Measurements from ENCODE around the gene DCTN4.

Gene DCTN4

DNA sequence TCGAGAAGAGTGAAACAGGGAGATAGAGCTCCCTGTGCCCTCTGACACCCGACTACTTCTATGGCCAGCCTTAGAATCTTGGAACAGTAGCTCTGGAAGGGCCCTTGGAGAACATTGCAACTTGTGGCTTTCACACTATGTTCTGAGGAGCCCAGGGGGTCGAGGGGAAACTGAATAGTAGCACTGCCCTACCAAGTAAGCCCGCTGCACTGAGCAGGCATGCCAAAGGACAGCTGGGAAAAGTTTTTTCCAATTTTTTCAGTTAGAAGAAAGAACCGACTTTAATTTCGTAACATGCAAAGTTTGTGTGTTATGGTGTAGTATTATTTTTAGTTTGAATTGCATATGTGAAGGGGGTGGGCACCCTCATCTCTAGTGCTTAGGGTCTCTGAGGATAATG, 30.6 kb upstream of the DCTN4 start:
- no peak overlapping the region for H3K23ac ChIP-seq (ENCODE audit: low read depth, low read length, poor library complexity)
- no peaks in the 10 kb centered on the region for H3K36me3 ChIP-seq (replicated peaks in 1 of 2; ENCODE audit: control insufficient read depth in 2 of 2, insufficient read depth in 2 of 2, low read length in 2 of 2)
- H2BK12ac ChIP-seq (ENCODE audit: low read length): no peak overlapping the region
- H3K18ac ChIP-seq (ENCODE audit: low read length): no peak overlapping the region
- no peaks in the 10 kb centered on the region for H3K79me1 ChIP-seq (ENCODE audit: low read depth, low read length)
- no peak overlapping the region for H3K27ac ChIP-seq (replicated peaks; ENCODE audit: low read length)
- no peak overlapping the region for H4K8ac ChIP-seq (ENCODE audit: low read depth, low read length)
- H3K9me3 ChIP-seq (replicated peaks in 1 of 2; ENCODE audit: control insufficient read depth in 2 of 2, insufficient read depth in 1 of 2, low read depth in 1 of 2, low read length in 2 of 2): peaks cover 0 to 9% of the 10 kb centered on the region in 2 donors
- no peak overlapping the region for H2BK5ac ChIP-seq (ENCODE audit: low read length)
- H3K14ac ChIP-seq (ENCODE audit: low read length): no peak overlapping the region
- H3K9ac ChIP-seq (ENCODE audit: low read depth, low read length, poor library complexity): no peak overlapping the region
- H2BK15ac ChIP-seq (ENCODE audit: low read length): no peak overlapping the region
- no peak overlapping the region for H4K91ac ChIP-seq (ENCODE audit: low read depth, low read length, poor library complexity)
- H3K4me1 ChIP-seq (ENCODE audit: control insufficient read depth in 2 of 2, insufficient read depth in 1 of 2, low read depth in 1 of 2, low read length in 2 of 2): peaks cover 0 to 3% of the 10 kb centered on the region in 2 donors
- no peak overlapping the region for H2BK120ac ChIP-seq (ENCODE audit: low read depth, low read length)
- H2AFZ ChIP-seq (ENCODE audit: low read length): no peak overlapping the region
- H3K4me3 ChIP-seq (ENCODE audit: low read length in 2 of 2): no peak overlapping the region
- H2AK5ac ChIP-seq (ENCODE audit: low read depth, low read length): no peak overlapping the region
- no CpG with 5 or more reads among the region's 6 CpGs for WGBS, 2 donors (ENCODE audit: extremely low coverage in 2 of 2, insufficient read length in 2 of 2, insufficient replicate concordance in 1 of 2)
- H3K4ac ChIP-seq (ENCODE audit: low read length): no peak overlapping the region
- no peak for DNase-seq (ENCODE audit: low spot score)
- no peaks in the 10 kb centered on the region for H3K27me3 ChIP-seq (ENCODE audit: control insufficient read depth in 3 of 3, insufficient read depth in 3 of 3, low read depth in 1 of 3, low read length in 3 of 3)
- H3K4me2 ChIP-seq (ENCODE audit: insufficient read depth, low read length, poor library complexity, severe bottlenecking): no peak overlapping the region

DNA sequence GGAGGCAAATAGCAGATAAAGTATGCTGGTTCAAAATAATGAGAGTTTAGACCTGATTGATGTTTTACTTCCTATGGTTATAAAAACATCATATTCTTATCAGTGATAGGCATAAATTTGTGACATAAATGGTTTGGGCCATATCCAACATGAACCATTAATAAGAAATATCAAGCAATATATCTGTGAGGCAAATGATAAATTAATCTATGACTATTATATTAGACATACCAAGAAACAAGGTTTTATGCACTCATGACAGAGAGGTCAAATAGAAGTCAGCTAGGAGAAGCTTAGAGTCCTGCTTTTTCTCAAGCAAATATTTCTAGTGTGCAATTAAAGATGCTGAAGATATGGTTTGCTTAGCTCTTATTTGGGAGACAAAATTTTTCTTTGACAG, 30.2 kb upstream of the DCTN4 start:
- no peak overlapping the region for H3K18ac ChIP-seq (ENCODE audit: low read length)

DNA sequence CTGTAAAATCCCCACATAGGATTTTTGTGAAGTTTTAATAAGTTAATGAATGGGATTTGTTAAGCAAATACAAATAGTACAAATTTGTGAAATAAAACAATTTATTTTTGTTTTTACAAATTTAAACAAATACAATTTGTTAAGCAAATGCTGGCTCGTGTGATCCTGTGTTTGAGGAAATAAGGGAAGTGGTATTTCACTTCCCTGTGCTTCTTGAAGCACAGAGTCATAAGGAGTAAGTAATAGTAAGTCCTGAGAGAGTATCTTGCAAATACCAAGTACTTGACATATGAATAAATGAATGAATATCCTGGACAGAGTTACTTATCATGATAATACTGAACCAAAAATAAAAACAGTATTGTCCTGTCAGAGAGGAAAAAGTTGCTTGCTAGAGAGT, 28.8 kb upstream of the DCTN4 start:
- Histone ChIP-seq H2BK5ac (ENCODE audit: low read length) (no peak overlapping the region), H2BK120ac (ENCODE audit: low read depth, low read length) (no peak overlapping the region), H3K4me1 (ENCODE audit: control insufficient read depth in 2 of 2, insufficient read depth in 1 of 2, low read depth in 1 of 2, low read length in 2 of 2) (peaks cover 0 to 5% of the 10 kb centered on the region in 2 donors), H2BK12ac (ENCODE audit: low read length) (no peak overlapping the region), H3K79me1 (ENCODE audit: low read depth, low read length) (peaks cover 2% of the 10 kb centered on the region), H2AK5ac (ENCODE audit: low read depth, low read length) (no peak overlapping the region), H3K14ac (ENCODE audit: low read length) (no peak overlapping the region), H3K23ac (ENCODE audit: low read depth, low read length, poor library complexity) (no peak overlapping the region), H2AFZ (ENCODE audit: low read length) (no peak overlapping the region), H3K27me3 (ENCODE audit: control insufficient read depth in 3 of 3, insufficient read depth in 3 of 3, low read depth in 1 of 3, low read length in 3 of 3) (no peaks in the 10 kb centered on the region), H3K18ac (ENCODE audit: low read length) (no peak overlapping the region), H3K4ac (ENCODE audit: low read length) (no peak overlapping the region), H3K9ac (ENCODE audit: low read depth, low read length, poor library complexity) (no peak overlapping the region), H3K4me2 (ENCODE audit: insufficient read depth, low read length, poor library complexity, severe bottlenecking) (no peak overlapping the region), H4K91ac (ENCODE audit: low read depth, low read length, poor library complexity) (no peak overlapping the region), H2BK15ac (ENCODE audit: low read length) (no peak overlapping the region), H3K4me3 (ENCODE audit: low read length in 2 of 2) (no peak overlapping the region), H3K27ac (replicated peaks; ENCODE audit: low read length) (no peak overlapping the region), H3K36me3 (replicated peaks in 1 of 2; ENCODE audit: control insufficient read depth in 2 of 2, insufficient read depth in 2 of 2, low read length in 2 of 2) (no peaks in the 10 kb centered on the region), H4K8ac (ENCODE audit: low read depth, low read length) (no peak overlapping the region), H3K9me3 (replicated peaks in 1 of 2; ENCODE audit: control insufficient read depth in 2 of 2, insufficient read depth in 1 of 2, low read depth in 1 of 2, low read length in 2 of 2) (peaks cover 0 to 9% of the 10 kb centered on the region in 2 donors)
- DNase-seq (ENCODE audit: low spot score): no peak
- WGBS, 2 donors (ENCODE audit: extremely low coverage in 2 of 2, insufficient read length in 2 of 2, insufficient replicate concordance in 1 of 2): no CpG with 5 or more reads among the region's 1 CpG

More for the DNA sequence above, 30.2 kb upstream of the DCTN4 start:
- no peak overlapping the region for H2BK12ac ChIP-seq (ENCODE audit: low read length)
- H3K27me3 ChIP-seq (ENCODE audit: control insufficient read depth in 3 of 3, insufficient read depth in 3 of 3, low read depth in 1 of 3, low read length in 3 of 3): no peaks in the 10 kb centered on the region
- H3K14ac ChIP-seq (ENCODE audit: low read length): no peak overlapping the region
- peaks cover 0 to 9% of the 10 kb centered on the region in 2 donors for H3K9me3 ChIP-seq (replicated peaks in 1 of 2; ENCODE audit: control insufficient read depth in 2 of 2, insufficient read depth in 1 of 2, low read depth in 1 of 2, low read length in 2 of 2)
- no peak overlapping the region for H3K4me3 ChIP-seq (ENCODE audit: low read length in 2 of 2)
- H3K4me2 ChIP-seq (ENCODE audit: insufficient read depth, low read length, poor library complexity, severe bottlenecking): no peak overlapping the region
- H2BK15ac ChIP-seq (ENCODE audit: low read length): no peak overlapping the region
- H4K91ac ChIP-seq (ENCODE audit: low read depth, low read length, poor library complexity): no peak overlapping the region
- H3K27ac ChIP-seq (replicated peaks; ENCODE audit: low read length): no peak overlapping the region
- no peak overlapping the region for H2BK120ac ChIP-seq (ENCODE audit: low read depth, low read length)
- no peak overlapping the region for H2BK5ac ChIP-seq (ENCODE audit: low read length)
- H3K23ac ChIP-seq (ENCODE audit: low read depth, low read length, poor library complexity): no peak overlapping the region
- H3K79me1 ChIP-seq (ENCODE audit: low read depth, low read length): no peaks in the 10 kb centered on the region
- no peak overlapping the region for H2AK5ac ChIP-seq (ENCODE audit: low read depth, low read length)
- H2AFZ ChIP-seq (ENCODE audit: low read length): no peak overlapping the region
- H3K4ac ChIP-seq (ENCODE audit: low read length): no peak overlapping the region
- H3K9ac ChIP-seq (ENCODE audit: low read depth, low read length, poor library complexity): no peak overlapping the region
- no peaks in the 10 kb centered on the region for H3K36me3 ChIP-seq (replicated peaks in 1 of 2; ENCODE audit: control insufficient read depth in 2 of 2, insufficient read depth in 2 of 2, low read length in 2 of 2)
- peaks cover 0 to 3% of the 10 kb centered on the region in 2 donors for H3K4me1 ChIP-seq (ENCODE audit: control insufficient read depth in 2 of 2, insufficient read depth in 1 of 2, low read depth in 1 of 2, low read length in 2 of 2)
- H4K8ac ChIP-seq (ENCODE audit: low read depth, low read length): no peak overlapping the region
- no peak for DNase-seq (ENCODE audit: low spot score)

DNA sequence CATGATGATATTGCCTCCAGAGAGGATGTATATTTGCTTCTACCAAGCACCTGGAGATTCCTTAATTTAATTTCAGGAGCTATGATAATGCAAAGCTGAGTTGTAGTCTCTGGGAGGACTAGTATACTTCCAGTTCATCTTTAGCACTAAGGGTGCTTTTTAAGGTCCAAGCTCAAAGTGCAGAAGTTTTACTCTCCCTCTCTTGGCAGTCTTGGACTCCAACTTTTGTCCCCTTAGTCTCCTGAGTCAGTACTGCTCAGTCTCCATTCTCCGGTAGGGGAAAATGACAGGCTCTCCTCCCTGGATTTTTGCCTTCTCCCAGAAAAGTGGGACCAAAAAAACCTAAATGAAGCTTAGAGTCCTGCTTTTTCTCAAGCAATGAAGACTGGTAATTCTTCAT, 28.1 kb upstream of the DCTN4 start:
- no peak overlapping the region for H2AK5ac ChIP-seq (ENCODE audit: low read depth, low read length)
- H2BK12ac ChIP-seq (ENCODE audit: low read length): no peak overlapping the region
- H3K4me1 ChIP-seq (ENCODE audit: control insufficient read depth in 2 of 2, insufficient read depth in 1 of 2, low read depth in 1 of 2, low read length in 2 of 2): peaks cover 0 to 5% of the 10 kb centered on the region in 2 donors
- DNase-seq (ENCODE audit: low spot score): no peak
- no CpG with 5 or more reads among the region's 1 CpG for WGBS, 2 donors (ENCODE audit: extremely low coverage in 2 of 2, insufficient read length in 2 of 2, insufficient replicate concordance in 1 of 2)
- H3K4me2 ChIP-seq (ENCODE audit: insufficient read depth, low read length, poor library complexity, severe bottlenecking): no peak overlapping the region
- H3K79me1 ChIP-seq (ENCODE audit: low read depth, low read length): peaks cover 2% of the 10 kb centered on the region
- H3K9ac ChIP-seq (ENCODE audit: low read depth, low read length, poor library complexity): no peak overlapping the region
- no peak overlapping the region for H4K8ac ChIP-seq (ENCODE audit: low read depth, low read length)
- no peaks in the 10 kb centered on the region for H3K36me3 ChIP-seq (replicated peaks in 1 of 2; ENCODE audit: control insufficient read depth in 2 of 2, insufficient read depth in 2 of 2, low read length in 2 of 2)
- H2BK120ac ChIP-seq (ENCODE audit: low read depth, low read length): no peak overlapping the region
- H3K4me3 ChIP-seq (ENCODE audit: low read length in 2 of 2): no peak overlapping the region
- H3K9me3 ChIP-seq (replicated peaks in 1 of 2; ENCODE audit: control insufficient read depth in 2 of 2, insufficient read depth in 1 of 2, low read depth in 1 of 2, low read length in 2 of 2): peaks cover 0 to 9% of the 10 kb centered on the region in 2 donors
- H4K91ac ChIP-seq (ENCODE audit: low read depth, low read length, poor library complexity): no peak overlapping the region
- no peaks in the 10 kb centered on the region for H3K27me3 ChIP-seq (ENCODE audit: control insufficient read depth in 3 of 3, insufficient read depth in 3 of 3, low read depth in 1 of 3, low read length in 3 of 3)
- no peak overlapping the region for H2BK5ac ChIP-seq (ENCODE audit: low read length)
- no peak overlapping the region for H3K18ac ChIP-seq (ENCODE audit: low read length)
- H2AFZ ChIP-seq (ENCODE audit: low read length): no peak overlapping the region
- no peak overlapping the region for H3K27ac ChIP-seq (replicated peaks; ENCODE audit: low read length)
- H3K14ac ChIP-seq (ENCODE audit: low read length): no peak overlapping the region
- H3K23ac ChIP-seq (ENCODE audit: low read depth, low read length, poor library complexity): no peak overlapping the region
- H2BK15ac ChIP-seq (ENCODE audit: low read length): no peak overlapping the region
- no peak overlapping the region for H3K4ac ChIP-seq (ENCODE audit: low read length)
